NCI-H2196 treated with DMSO at 0.1 percent for 48 hours (cell line): Measurements from ENCODE around the gene ACVR1B.

ENCODE experiments used
- DNase-seq: peaks from one replicate; lab custom pipeline; 2025; ENCODE audit not compliant: unreplicated experiment; lab: John Stamatoyannopoulos, UW

ACVR1B gene

GRCh38 chr12:51917041-51917590, 34.4 kb upstream of the ACVR1B start:
- DNase-seq, result no peak

GRCh38 chr12:51917746-51918453, 33.6 kb upstream of the ACVR1B start:
- DNase-seq, result no peak

DNA sequence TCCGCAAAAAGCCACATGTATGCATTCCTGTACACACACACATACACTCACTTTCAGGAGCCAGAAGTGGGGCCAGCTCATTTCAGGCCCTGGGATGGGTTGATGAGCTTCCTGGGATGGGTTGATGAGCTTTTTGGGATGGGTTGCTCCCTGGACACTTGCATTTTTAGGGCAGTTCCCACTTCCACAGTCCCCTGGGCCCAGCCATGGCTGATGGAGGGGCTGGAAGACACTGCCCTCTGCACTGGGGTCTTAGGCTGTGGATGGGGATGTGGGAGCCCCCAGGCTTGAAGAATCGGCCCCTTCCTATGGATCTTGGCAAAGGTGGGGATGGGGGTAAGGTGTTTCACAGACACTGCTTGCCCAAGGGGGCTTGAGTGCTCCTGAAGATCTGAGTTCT, 31.5 kb upstream of the ACVR1B start:
- DNase-seq, result no peak

DNA sequence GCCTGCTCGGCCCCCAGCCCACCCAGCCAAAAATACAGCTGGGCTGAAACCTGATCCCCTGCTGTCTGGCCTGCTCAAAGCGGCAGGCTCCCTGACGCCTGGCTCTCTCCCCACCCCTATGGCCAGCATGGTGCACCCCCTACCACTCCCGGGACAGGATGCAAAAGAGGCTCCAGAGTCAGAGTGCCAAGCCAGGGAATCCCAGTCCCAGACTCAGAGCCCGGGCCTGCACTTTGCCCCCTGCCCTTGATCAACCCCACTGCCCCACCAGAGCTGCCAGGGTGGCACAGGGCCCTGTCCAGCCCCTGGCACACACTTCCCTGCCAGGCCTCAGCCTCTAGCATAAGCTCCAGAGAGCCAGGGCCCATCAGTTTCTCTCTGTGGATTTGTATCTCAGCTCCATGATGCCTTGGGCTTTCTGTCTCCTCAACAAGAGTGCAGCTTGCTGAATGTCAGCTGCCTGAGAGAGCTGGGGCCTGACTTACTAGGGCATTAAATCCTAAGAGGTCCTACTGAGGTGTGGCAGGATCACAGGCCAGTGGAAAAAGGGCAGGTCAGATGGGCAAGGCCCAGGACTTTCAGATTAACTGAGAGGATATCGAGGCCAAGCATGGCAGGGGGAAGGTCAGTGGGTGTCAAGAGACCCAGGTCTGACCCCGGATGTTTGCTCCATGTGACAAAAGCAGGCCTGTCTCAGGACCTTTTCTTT, 30.3 kb upstream of the ACVR1B start:
- DNase-seq, result no peak

GRCh38 chr12:51922146-51922545, 29.4 kb upstream of the ACVR1B start:
- no peak for DNase-seq

GRCh38 chr12:51922762-51923505, 28.6 kb upstream of the ACVR1B start:
- DNase-seq, result no peak

GRCh38 chr12:51923506-51924365, 27.8 kb upstream of the ACVR1B start:
- no peak for DNase-seq

GRCh38 chr12:51924551-51925319, 26.8 kb upstream of the ACVR1B start:
- no peak for DNase-seq

DNA sequence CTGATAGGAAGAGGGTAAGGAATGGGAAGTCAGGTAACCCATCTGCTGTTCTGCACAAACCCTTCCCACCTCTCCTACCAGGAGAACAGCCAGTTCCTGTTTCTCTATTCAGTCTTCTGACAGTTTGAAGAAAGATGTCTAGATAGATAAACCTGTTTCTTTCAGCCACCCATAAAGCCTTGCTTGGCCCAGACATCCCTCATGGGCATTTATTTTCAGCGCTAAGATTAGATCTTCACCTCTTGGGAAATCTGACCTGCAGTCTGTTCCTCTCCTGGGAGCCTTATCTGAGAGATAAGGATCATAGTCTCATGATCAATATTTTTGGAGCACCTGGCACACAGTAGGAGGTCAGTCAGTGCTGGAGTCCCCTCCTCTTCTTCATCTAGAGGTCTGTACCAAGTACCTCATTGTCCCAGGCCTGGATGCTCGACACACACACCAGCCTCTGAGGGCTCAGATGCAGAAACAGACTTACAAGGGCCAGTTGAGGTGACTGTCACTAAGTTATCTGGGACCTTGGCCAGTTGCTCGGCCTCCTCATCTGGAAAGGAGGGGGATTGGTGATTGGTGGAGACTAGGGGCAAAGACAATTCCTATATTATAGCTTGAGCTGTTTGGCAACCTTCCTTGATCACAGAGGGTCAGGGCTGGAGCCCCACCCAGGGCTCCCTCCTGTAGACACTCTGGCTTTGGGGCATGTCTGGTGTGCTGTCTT, 26.0 kb upstream of the ACVR1B start:
- no peak for DNase-seq

DNA sequence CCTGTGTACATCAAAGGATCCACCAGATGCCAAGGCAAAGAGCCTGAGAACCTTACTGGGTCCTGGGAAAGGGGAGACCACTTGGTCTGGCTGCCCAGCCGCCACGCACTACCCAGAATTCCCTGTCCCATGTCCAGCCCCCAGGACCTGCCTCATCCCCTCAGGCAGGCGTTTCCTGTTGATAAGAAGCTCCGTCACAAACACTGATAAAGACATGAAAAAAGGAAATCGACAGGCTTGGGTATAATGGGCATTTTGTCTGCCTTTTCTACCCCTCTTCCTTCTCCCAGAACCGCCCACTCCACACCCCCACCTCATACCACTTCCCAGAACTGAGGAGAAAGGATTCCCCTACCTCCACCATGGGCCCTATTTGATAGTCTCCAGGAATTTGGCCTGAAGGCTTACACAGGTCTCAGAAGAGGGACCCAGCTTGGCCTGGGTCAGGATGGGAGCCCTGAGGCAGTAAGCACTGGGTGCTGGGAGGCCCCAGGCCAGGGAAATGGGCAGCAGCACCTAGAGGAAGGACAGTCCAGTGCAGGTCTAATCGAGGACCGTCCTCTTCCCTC, 25.4 kb upstream of the ACVR1B start:
- no peak for DNase-seq

DNA sequence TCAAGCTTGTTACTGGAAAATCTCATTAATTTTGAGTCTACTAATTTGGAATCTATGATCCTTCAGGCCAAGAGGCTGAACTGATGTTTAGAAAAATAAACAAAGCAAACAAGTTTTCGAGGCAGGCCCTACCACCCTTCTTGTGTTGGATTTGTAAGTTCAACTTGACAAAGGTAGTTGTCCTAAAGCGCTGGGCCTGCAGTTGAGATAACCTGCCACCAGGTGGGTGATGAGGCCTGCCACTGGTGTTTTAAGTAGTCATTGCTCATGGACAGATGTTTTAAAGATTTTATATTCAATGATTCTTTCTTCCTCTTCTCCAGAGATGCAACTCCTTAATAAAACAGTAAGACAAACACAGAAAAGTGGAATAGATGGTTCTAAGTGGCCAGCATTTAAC, 24.8 kb upstream of the ACVR1B start:
- no peak for DNase-seq

DNA sequence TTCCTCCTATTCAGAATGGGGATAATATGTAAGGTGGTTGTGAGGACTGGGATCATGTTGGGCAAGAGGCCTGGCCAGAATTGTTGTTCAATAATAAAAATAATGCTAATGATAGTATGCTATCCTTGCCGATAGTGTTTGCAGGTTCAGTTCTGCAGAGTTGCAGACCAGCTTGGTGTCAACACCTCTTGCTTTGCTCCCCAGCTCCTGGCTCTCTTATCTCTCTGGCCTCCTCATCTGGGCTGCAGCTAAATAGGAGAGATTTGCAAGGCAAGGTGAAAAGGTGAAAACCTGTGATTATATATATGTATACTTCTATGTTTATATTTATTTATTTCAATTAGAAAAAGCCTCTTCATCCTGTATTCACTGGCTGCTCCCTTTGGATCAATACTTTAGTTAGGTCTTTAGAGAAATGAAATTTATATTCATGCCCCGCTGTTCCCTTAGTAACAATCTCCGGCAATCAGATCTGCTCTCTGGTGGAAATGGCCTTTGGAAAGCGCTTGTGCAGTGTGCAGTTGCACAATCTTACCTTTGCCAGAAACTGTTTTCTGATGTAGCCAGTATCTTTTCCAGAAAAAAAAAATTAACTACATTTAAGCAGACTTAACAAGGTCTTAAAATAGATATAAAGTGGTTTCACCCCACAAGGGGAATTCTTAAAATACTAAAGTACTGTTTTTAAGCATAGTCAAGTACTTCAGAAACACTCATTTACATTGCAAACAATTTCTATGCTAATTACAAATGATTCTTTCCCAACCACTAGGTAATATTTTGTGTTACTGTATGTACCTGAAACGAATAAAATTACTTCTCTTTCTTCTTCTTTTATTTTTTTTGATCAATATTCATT, 19.1 kb upstream of the ACVR1B start:
- DNase-seq, result no peak

GRCh38 chr12:51934080-51934479, 17.4 kb upstream of the ACVR1B start:
- no peak for DNase-seq

GRCh38 chr12:51937926-51938325, 13.6 kb upstream of the ACVR1B start:
- no peak for DNase-seq

DNA sequence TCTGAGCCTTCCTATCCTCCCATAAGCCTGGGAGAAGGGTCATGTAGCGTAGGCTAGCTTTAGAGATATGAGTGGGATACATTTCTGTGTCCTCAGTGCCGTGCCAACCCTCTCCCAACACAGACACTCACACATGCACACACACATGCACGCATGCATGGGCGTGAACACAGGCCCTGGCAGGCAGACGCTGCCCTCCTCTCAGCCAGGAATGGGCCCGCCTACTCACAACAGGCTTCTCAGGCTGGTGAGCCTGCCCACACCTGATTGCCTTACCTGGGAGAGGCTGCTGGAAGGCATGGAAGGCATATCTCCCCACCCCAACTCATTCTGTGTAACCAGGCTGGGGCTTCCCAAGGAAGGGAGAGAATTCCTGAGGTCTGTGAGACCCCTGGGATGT, 12.8 kb upstream of the ACVR1B start:
- no peak for DNase-seq

- DNase-seq, result no peak
Measured at GRCh38 chr12:51941011-51941581, 10.4 kb upstream of the ACVR1B start.

- DNase-seq, result no peak
Measured at GRCh38 chr12:51941604-51942003, 9.9 kb upstream of the ACVR1B start.

GRCh38 chr12:51942056-51942455, 9.4 kb upstream of the ACVR1B start:
- no peak for DNase-seq
